Loucy (cell line): ENCODE data around the gene ZNRF3.

Experiments used
- EZH2phosphoT487 ChIP-seq: fragments of 200-600 bp; IDR thresholded peaks from 2 replicates; pipeline ENCODE4 v1.6.1; 2018; ENCODE audit warnings: antibody characterized with exemption, mild to moderate bottlenecking, moderate library complexity, borderline replicate concordance
- TF ChIP-seq, protein P1 (sequence below): fragments of 200-600 bp; sonication (generic); conservative IDR thresholded peaks from 2 replicates; pipeline ENCODE4 v1.5.1; 2014; ENCODE audit warnings: mild to moderate bottlenecking, antibody characterized with exemption, low read length

DNA sequence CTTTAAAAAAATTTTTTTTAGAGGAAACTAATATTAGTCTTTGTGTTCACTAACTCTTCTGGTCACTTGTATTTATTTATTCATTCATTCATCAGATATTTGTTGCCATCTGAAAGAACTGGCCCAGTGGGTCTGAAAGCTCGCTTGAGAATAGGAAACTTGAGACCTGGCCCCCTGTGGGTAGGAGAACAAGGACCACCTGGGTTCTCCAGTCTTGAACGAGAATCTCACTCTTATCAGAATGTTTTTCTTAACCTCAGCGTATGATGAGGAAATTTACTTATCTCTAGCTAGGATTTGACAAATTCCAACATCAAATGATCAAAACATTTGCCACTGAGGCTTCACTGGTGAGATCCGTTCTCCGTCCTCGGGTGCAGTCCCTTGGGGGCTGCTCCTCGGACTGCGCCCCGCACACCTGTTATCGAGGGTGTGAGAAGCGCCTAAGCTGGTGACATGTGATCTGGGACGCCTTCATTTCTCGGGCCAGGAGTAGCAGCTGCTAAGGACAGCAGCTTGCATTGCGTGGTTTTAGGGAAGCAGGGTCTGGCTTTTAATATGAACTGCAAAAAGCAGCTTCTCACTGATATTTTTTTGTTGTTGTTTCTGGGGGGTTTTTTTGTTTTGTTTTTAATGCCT is 171.9 kb downstream of the ZNRF3 start:
- TF ChIP-seq, protein P1, sequence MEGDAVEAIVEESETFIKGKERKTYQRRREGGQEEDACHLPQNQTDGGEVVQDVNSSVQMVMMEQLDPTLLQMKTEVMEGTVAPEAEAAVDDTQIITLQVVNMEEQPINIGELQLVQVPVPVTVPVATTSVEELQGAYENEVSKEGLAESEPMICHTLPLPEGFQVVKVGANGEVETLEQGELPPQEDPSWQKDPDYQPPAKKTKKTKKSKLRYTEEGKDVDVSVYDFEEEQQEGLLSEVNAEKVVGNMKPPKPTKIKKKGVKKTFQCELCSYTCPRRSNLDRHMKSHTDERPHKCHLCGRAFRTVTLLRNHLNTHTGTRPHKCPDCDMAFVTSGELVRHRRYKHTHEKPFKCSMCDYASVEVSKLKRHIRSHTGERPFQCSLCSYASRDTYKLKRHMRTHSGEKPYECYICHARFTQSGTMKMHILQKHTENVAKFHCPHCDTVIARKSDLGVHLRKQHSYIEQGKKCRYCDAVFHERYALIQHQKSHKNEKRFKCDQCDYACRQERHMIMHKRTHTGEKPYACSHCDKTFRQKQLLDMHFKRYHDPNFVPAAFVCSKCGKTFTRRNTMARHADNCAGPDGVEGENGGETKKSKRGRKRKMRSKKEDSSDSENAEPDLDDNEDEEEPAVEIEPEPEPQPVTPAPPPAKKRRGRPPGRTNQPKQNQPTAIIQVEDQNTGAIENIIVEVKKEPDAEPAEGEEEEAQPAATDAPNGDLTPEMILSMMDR, result no peak
- TF ChIP-seq EZH2phosphoT487, result no peak
